B cell (primary cell): Measurements from ENCODE around the gene CEMIP. TPM values are rescaled to one million over a fixed set of nuclear protein-coding genes. Genes with fewer than 3 reads are reported as not detected.

Experiments
- ATAC-seq: fragments of 200-7000 bp; cut with Tn5 transposase; one replicate; pipeline ENCODE4 v1.10.0; 2021; ENCODE audit warnings: low read depth, mild to moderate bottlenecking, moderate number of reproducible peaks, moderate library complexity
- CTCF ChIA-PET: fragments of 350-600 bp; sonication (Branson Sonifier 250); formaldehyde crosslinking; loops from one replicate; lab custom pipeline; 2021; ENCODE audit warnings: antibody characterized with exemption, inconsistent platforms; lab: Charles Lee
- POLR2A ChIA-PET: fragments of 350-600 bp; sonication (Branson Sonifier 250); formaldehyde crosslinking; loops from one replicate; lab custom pipeline; 2021; ENCODE audit warnings: antibody characterized with exemption; lab: Charles Lee
- DNase-seq: peaks from one replicate; pipeline ENCODE4 v3.0.0; 2013
- H2AFZ ChIP-seq: 2 replicates; pipeline ENCODE4 v1.6.1; 2012; ENCODE audit warnings: mild to moderate bottlenecking, low read depth, low read length; ENCODE audit not compliant: insufficient read depth, poor library complexity, severe bottlenecking
- H3K27ac ChIP-seq, 2 donors: 1 replicate in 1 of 2; 2 replicates in 1 of 2; pipeline ENCODE4 v1.5.1; 2012 to 2013; ENCODE audit warnings: low read length in 2 of 2, mild to moderate bottlenecking in 2 of 2, moderate library complexity in 1 of 2
- H3K27me3 ChIP-seq, 4 experiments: fragments of 200-600 bp in 1 of 4; sonication (generic) in 1 of 4; replicated peaks in 1 of 4; 1 replicate in 2 of 4; 2 replicates in 2 of 4; pipeline versions ENCODE4 v1.6.1 to v1.7.0; 2013 to 2016; ENCODE audit warnings: low read length in 3 of 4, mild to moderate bottlenecking in 2 of 4, mixed read lengths in 1 of 4, moderate library complexity in 1 of 4; ENCODE audit not compliant: insufficient read depth in 4 of 4, control insufficient read depth in 3 of 4; ENCODE audit errors: control extremely low read depth in 1 of 4
- H3K36me3 ChIP-seq, 2 experiments: replicated peaks in 1 of 2; 1 replicate in 1 of 2; 2 replicates in 1 of 2; pipeline versions ENCODE4 v1.6.1 to v1.7.1; 2013; ENCODE audit warnings: low read length in 1 of 2; ENCODE audit not compliant: insufficient read depth in 2 of 2, control insufficient read depth in 1 of 2; ENCODE audit errors: control extremely low read depth in 1 of 2, extremely low read depth in 1 of 2
- H3K4me1 ChIP-seq, 2 donors: fragments of 200-600 bp in 1 of 2; sonication (generic) in 1 of 2; 1 replicate in 1 of 2; 2 replicates in 1 of 2; pipeline versions ENCODE4 v1.5.1 to v1.6.1; 2013 to 2017; ENCODE audit warnings: low read length in 2 of 2; ENCODE audit not compliant: control insufficient read depth in 2 of 2, insufficient read depth in 2 of 2
- H3K4me2 ChIP-seq: replicated peaks from 2 replicates; pipeline ENCODE3; 2012; ENCODE audit warnings: mild to moderate bottlenecking, low read depth, low read length; ENCODE audit not compliant: poor library complexity, severe bottlenecking
- H3K4me3 ChIP-seq, 5 experiments: fragments of 200-600 bp in 1 of 5; sonication (generic) in 1 of 5; 1 replicate in 3 of 5; 2 replicates in 2 of 5; pipeline versions ENCODE4 v1.5.1 to v1.7.0; 2011 to 2016; ENCODE audit warnings: low read length in 4 of 5, mild to moderate bottlenecking in 4 of 5, low read depth in 2 of 5, control low read depth in 1 of 5, moderate library complexity in 1 of 5; ENCODE audit not compliant: insufficient read depth in 1 of 5; ENCODE audit errors: control extremely low read depth in 1 of 5, extremely low read depth in 1 of 5
- H3K79me2 ChIP-seq: fragments of 200-600 bp; sonication (generic); one replicate; pipeline ENCODE4 v1.6.0; 2016; ENCODE audit warnings: low read length; ENCODE audit not compliant: control insufficient read depth, insufficient read depth
- H3K9ac ChIP-seq: fragments of 200-600 bp; sonication (generic); 2 replicates; pipeline ENCODE4 v1.6.1; 2017; ENCODE audit warnings: mild to moderate bottlenecking, low read length, moderate library complexity
- H3K9me3 ChIP-seq, 3 donors: one replicate each; pipeline versions ENCODE4 v1.6.1 to v1.7.1; 2013; ENCODE audit warnings: low read length in 2 of 3; ENCODE audit not compliant: control insufficient read depth in 2 of 3, insufficient read depth in 1 of 3; ENCODE audit errors: control extremely low read depth in 1 of 3
- H4K20me1 ChIP-seq: 2 replicates; pipeline ENCODE4 v1.6.0; 2012; ENCODE audit warnings: mild to moderate bottlenecking, low read length; ENCODE audit not compliant: insufficient read depth, control insufficient read depth, poor library complexity, severe bottlenecking
- H3K27ac Mint-ChIP-seq: one replicate; pipeline ENCODE4 v1.8.0; 2021; ENCODE audit warnings: mixed read lengths
- H3K27me3 Mint-ChIP-seq: one replicate; pipeline ENCODE4 v1.8.0; 2021; ENCODE audit warnings: mixed read lengths
- H3K4me1 Mint-ChIP-seq: one replicate; pipeline ENCODE4 v1.8.0; 2021; ENCODE audit warnings: mixed read lengths
- H3K4me3 Mint-ChIP-seq: one replicate; pipeline ENCODE4 v1.8.0; 2021; ENCODE audit warnings: mixed read lengths
- H3K9me3 Mint-ChIP-seq: one replicate; pipeline ENCODE4 v1.8.0; 2022; ENCODE audit warnings: mixed read lengths; ENCODE audit not compliant: insufficient read depth
- CTCF ChIP-seq: fragments of 200-600 bp; IDR thresholded peaks from one replicate; pipeline ENCODE4 v1.8.0; 2022; ENCODE audit warnings: antibody characterized with exemption, mild to moderate bottlenecking
- EZH2 ChIP-seq: IDR thresholded peaks from 2 replicates; pipeline ENCODE4 v1.6.1; 2012; ENCODE audit warnings: borderline replicate concordance, low read depth, mild to moderate bottlenecking, moderate library complexity, low read length; ENCODE audit not compliant: insufficient read depth, poor library complexity, severe bottlenecking
- WGBS: methylation state at CpG from one replicate; pipeline ENCODE4 v1.1.5; 2013; ENCODE audit warnings: missing lambda C conversion rate; ENCODE audit not compliant: insufficient coverage; 5-methylcytosine and 5-hydroxymethylcytosine counted together
- intact Hi-C: fragments of 100-400 bp; cut with micrococcal nuclease; formaldehyde crosslinking; loops from one replicate; pipeline ENCODE4 v1.10.0; 2022
- polyA plus RNA-seq: library from polyadenylated mRNA; depleted of rRNA; stranded (reverse); fragments of >200 nt; gene quantifications from 2 replicates; pipeline ENCODE4 v1.2.3, GENCODE V29; 2012
- total RNA-seq, 2 donors: library from RNA; stranded (reverse); fragments of 120-200 nt in 1 of 2; gene quantifications; 1 replicate in 1 of 2; 2 replicates in 1 of 2; pipeline versions ENCODE4 v1.2.3 to v1.2.4, GENCODE V29; 2013 to 2022

CEMIP gene
- total and polyA plus RNA-seq, 2 donors (not counting 1 experiment from before 2014, with no cell fraction given), result 0.32 TPM; not detected in 1

DNA sequence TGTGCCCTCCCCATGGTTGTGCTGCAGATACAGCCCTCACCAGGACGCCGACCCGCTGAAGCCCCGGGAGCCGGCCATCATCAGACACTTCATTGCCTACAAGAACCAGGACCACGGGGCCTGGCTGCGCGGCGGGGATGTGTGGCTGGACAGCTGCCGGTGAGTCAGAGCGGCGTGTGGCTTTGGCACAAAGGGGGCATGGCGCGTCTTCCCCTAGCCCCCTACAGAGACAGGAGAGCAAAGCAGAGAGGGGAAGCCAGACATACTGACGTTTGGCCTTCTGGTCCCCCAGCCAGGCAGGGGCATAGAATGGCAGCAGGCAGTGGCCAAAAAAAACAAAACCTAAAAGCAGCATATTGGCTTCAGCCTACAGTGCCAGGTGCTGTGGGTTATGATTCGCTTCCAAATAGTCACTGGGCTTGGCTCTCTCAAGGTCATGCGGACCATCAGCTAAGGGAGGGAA is 146.5 kb downstream of the CEMIP start:
- Histone ChIP-seq H4K20me1 (no peaks in the 10 kb centered on the region), H3K9me3 (no peaks in the 10 kb centered on the region), H3K36me3 (no peaks in the 10 kb centered on the region), H3K9ac (no peak overlapping the region), H3K4me1 (no peaks in the 10 kb centered on the region), H3K27ac (no peak overlapping the region), H3K4me2 (no peak overlapping the region), H3K27me3 (no peaks in the 10 kb centered on the region), H3K4me3 (no peak overlapping the region), H3K79me2 (no peaks in the 10 kb centered on the region), H2AFZ (no peak overlapping the region)
- intact Hi-C loops, result no loop called here
- ChIA-PET CTCF (no interaction called here), POLR2A (no interaction called here)
- DNase-seq, result no peak
- ATAC-seq, result no peak
- 96% methylated on average over 16 of the region's 17 CpGs for WGBS
- no peaks in the 10 kb centered on the region for H3K27me3 Mint-ChIP-seq
- no peak overlapping the region for H3K27ac Mint-ChIP-seq
- H3K4me3 Mint-ChIP-seq, result no peak overlapping the region
- TF ChIP-seq CTCF (no peak), EZH2 (no peak)
- H3K4me1 Mint-ChIP-seq, result no peaks in the 10 kb centered on the region
- no peaks in the 10 kb centered on the region for H3K9me3 Mint-ChIP-seq

GRCh38 chr15:80926126-80926525 is 147.0 kb downstream of the CEMIP start:
- Histone ChIP-seq H3K9ac (no peak overlapping the region), H2AFZ (no peak overlapping the region), H3K79me2 (no peaks in the 10 kb centered on the region), H3K4me3 (no peak overlapping the region), H3K4me2 (no peak overlapping the region), H3K27ac (no peak overlapping the region), H3K4me1 (no peaks in the 10 kb centered on the region), H4K20me1 (no peaks in the 10 kb centered on the region), H3K36me3 (no peaks in the 10 kb centered on the region), H3K9me3 (no peaks in the 10 kb centered on the region), H3K27me3 (no peaks in the 10 kb centered on the region)
- Mint-ChIP-seq H3K27ac (no peak overlapping the region), H3K27me3 (no peaks in the 10 kb centered on the region), H3K4me1 (no peaks in the 10 kb centered on the region), H3K9me3 (no peaks in the 10 kb centered on the region), H3K4me3 (no peak overlapping the region)
- ATAC-seq, result no peak
- WGBS, result 95% methylated on average over 2 of the region's 3 CpGs
- ChIA-PET CTCF (no interaction called here), POLR2A (no interaction called here)
- intact Hi-C loops, result no loop called here
- TF ChIP-seq EZH2 (no peak), CTCF (no peak)
- no peak for DNase-seq
